Endothelial cell of umbilical vein (primary cell): ENCODE data around the gene WDR5.

Experiments used
- CTCF ChIP-seq, 2 donors: IDR thresholded peaks; 1 replicate in 1 of 2; 2 replicates in 1 of 2; pipeline ENCODE4 v1.5.1; 2011; ENCODE audit warnings: low read length in 2 of 2, mild to moderate bottlenecking in 2 of 2, moderate library complexity in 2 of 2, control low read depth in 1 of 2, inconsistent platforms in 1 of 2, low read depth in 1 of 2; ENCODE audit not compliant: insufficient read depth in 1 of 2; ENCODE audit errors: extremely low read depth in 1 of 2
- EZH2 ChIP-seq: IDR thresholded peaks from 2 replicates; pipeline ENCODE4 v1.6.1; 2012; ENCODE audit warnings: borderline replicate concordance, low read depth, mild to moderate bottlenecking, moderate library complexity, low read length, inconsistent platforms; ENCODE audit not compliant: severe bottlenecking
- FOS ChIP-seq: IDR thresholded peaks from 2 replicates; pipeline ENCODE4 v1.6.1; 2011; ENCODE audit warnings: mild to moderate bottlenecking, low read length, moderate library complexity, borderline replicate concordance; ENCODE audit not compliant: insufficient read depth
- POLR2A ChIP-seq: IDR thresholded peaks from 2 replicates; pipeline ENCODE4 v1.6.1; 2012; ENCODE audit warnings: low read depth, mild to moderate bottlenecking, control low read depth, low read length

- TF ChIP-seq CTCF (IDR thresholded peaks at IDR 0.05; ENCODE audit: extremely low read depth in 1 of 2, insufficient read depth in 1 of 2, low read depth in 1 of 2, low read length in 2 of 2) (no peak), POLR2A (no peak), EZH2 (no peak), FOS (no peak)
These were observed 475 bp downstream of the WDR5 start for GRCh38 chr9:134136118-134136995.
